NT2/D1 (cell line): ENCODE data around the gene BEND6.

ENCODE experiments used
- YY1 ChIP-seq: IDR thresholded peaks from 2 replicates; pipeline ENCODE4 v1.6.1; 2011; ENCODE audit not compliant: insufficient read length, insufficient read depth
- ZNF274 ChIP-seq: IDR thresholded peaks from 2 replicates; pipeline ENCODE4 v1.6.1; 2011; ENCODE audit warnings: mild to moderate bottlenecking, low read depth, low read length

DNA sequence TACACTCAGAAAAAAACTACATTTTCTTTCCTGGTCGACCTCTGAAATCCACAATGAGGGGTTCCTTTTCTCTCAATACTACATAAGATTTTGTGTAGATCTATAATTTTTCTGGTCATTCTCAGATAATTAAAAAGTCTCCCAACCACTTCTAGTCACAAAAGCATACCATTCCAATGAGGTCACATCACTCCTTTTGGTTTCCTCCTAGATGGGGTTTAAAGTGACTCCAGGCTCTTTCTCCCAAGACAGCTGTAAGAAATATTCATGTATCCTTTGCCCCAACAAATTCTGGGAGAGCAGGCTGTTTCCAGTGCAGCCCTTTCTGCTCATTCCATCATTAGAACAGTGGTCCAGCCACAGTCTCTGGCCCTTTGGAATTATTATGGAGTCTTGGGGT lies 43.1 kb upstream of the BEND6 start:
- TF ChIP-seq ZNF274 (no peak), YY1 (no peak)
